ENCODE data around the gene LAT. TPM values are rescaled to one million over a fixed set of nuclear protein-coding genes. Genes with fewer than 3 reads are reported as not detected.

The LAT gene
- total RNA-seq, 2 experiments from 2014 or later, result 193 to 206 TPM

GRCh38 chr16:28985211-28986041, 574 bp downstream of the LAT start:
- ChIA-PET POLR2A (interaction anchor here (1.0 to 12.0 kb wide), 10 partner anchors 11 to 46 kb away, joined by 3 to 97 read pairs (median 6); partner anchors contain the start of genes NFATC2IP and SPNS1), CTCF (interaction anchor here (0.5 to 3.4 kb wide), 6 partner anchors 8 to 493 kb away, joined by 3 to 20 read pairs (median 6); partner anchors contain the start of genes CLN3 and SPNS1)
- H3K27me3 Mint-ChIP-seq, result no peaks in the 10 kb centered on the region
- peak overlapping the region; percentile 94 for H3K4me3 Mint-ChIP-seq
- TF ChIP-seq, protein P1, sequence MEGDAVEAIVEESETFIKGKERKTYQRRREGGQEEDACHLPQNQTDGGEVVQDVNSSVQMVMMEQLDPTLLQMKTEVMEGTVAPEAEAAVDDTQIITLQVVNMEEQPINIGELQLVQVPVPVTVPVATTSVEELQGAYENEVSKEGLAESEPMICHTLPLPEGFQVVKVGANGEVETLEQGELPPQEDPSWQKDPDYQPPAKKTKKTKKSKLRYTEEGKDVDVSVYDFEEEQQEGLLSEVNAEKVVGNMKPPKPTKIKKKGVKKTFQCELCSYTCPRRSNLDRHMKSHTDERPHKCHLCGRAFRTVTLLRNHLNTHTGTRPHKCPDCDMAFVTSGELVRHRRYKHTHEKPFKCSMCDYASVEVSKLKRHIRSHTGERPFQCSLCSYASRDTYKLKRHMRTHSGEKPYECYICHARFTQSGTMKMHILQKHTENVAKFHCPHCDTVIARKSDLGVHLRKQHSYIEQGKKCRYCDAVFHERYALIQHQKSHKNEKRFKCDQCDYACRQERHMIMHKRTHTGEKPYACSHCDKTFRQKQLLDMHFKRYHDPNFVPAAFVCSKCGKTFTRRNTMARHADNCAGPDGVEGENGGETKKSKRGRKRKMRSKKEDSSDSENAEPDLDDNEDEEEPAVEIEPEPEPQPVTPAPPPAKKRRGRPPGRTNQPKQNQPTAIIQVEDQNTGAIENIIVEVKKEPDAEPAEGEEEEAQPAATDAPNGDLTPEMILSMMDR (IDR thresholded peaks at IDR 0.05), result no peak
- peaks cover 13% of the 10 kb centered on the region for H3K9me3 Mint-ChIP-seq
- H3K4me1 Mint-ChIP-seq (ENCODE audit: low read depth), result peaks cover 50% of the 10 kb centered on the region
- DNase-seq (peak; percentile 48), ATAC-seq (peak; percentile 22)
- H3K36me3 Mint-ChIP-seq (ENCODE audit: low read depth), result peaks cover 86% of the 10 kb centered on the region
- H3K27ac Mint-ChIP-seq, result peak overlapping the region; percentile 96
- intact Hi-C loops (cut with micrococcal nuclease), result loop anchor here (5.0 kb wide), 1 partner anchor 42 kb away; no protein-coding TSS in a partner anchor

DNA sequence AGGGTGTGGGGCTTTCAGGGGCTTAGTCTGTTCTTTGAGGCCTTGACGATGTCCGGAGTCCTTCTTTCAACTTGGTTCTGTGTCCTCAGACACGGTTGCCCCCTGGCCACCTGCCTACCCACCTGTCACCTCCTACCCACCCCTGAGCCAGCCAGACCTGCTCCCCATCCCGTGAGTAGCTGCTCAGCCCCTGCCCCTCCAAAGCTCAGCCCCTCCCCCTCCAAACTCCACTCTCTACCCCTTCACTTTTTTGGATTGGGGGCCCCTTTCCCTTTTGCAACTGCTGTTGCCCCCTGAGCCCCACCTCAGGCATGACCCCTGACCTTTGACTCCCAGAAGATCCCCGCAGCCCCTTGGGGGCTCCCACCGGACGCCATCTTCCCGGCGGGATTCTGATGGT, 1.2 kb downstream of the LAT start:
- CTCF ChIA-PET, result interaction anchor here (0.5 to 2.0 kb wide), 4 partner anchors 8 to 494 kb away, joined by 3 to 11 read pairs (median 6); partner anchors contain the start of genes CLN3 and SPNS1
- ATAC-seq, result no peak

GRCh38 chr16:28986492-28986891, 1.6 kb downstream of the LAT start:
- intact Hi-C loops (cut with micrococcal nuclease), result loop anchor here (5.0 kb wide), 1 partner anchor 41 kb away; no protein-coding TSS in a partner anchor
- CTCF ChIA-PET, result interaction anchor here (0.8 to 2.0 kb wide), 5 partner anchors 9 to 38 kb away, joined by 3 to 11 read pairs (median 4); partner anchors contain the start of gene SPNS1

More for the DNA sequence above, 1.2 kb downstream of the LAT start:
- H3K36me3 Mint-ChIP-seq (ENCODE audit: low read depth), result peaks cover 89% of the 10 kb centered on the region
- H3K27ac Mint-ChIP-seq, result peak overlapping the region; percentile 96
- peaks cover 13% of the 10 kb centered on the region for H3K9me3 Mint-ChIP-seq
- H3K27me3 Mint-ChIP-seq, result no peaks in the 10 kb centered on the region
- intact Hi-C loops (cut with micrococcal nuclease), result loop anchor here (5.0 kb wide), 1 partner anchor 41 kb away; no protein-coding TSS in a partner anchor
- no peak for DNase-seq
- TF ChIP-seq, protein P1 (IDR thresholded peaks at IDR 0.05), result no peak
- peaks cover 54% of the 10 kb centered on the region for H3K4me1 Mint-ChIP-seq (ENCODE audit: low read depth)
- H3K4me3 Mint-ChIP-seq, result peak overlapping the region; percentile 94
- POLR2A ChIA-PET, result interaction anchor here (0.8 to 12.0 kb wide), 8 partner anchors 11 to 44 kb away, joined by 3 to 97 read pairs (median 12); partner anchors contain the start of gene SPNS1

DNA sequence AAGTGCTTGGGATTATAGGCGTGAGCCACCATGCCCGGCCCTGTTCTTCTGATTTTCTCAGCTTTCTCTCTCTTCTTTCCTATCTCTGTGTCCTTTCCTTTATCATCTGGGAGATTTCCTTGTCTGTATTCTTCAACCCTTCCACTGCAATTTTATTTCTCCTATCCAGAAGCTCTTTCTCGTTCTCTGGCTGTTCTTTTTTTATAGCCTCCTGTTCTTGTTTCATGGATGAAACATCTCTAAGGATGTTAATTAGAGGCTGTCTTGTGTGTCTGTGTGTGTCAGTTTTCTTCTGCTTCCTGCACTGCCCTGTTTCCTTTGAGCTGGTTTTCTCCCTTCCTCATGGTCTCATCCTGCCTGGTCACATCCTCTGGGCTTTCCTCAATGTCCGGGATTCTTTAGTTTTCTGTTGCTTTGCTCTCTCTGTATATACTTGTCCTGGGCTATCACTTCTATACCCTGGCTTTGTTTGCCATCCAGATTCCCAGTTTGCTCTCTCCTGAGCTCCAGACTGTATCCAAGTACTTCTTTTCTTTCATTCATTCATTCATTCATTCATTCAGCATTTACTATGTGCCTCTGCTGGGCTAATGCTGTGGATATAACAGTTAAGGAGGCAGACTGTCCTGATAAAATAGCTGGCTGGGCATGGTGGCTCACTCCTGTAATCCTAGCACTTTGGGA, 2.5 kb downstream of the LAT start:
- Mint-ChIP-seq H3K4me1 (ENCODE audit: low read depth) (peaks cover 63% of the 10 kb centered on the region), H3K9me3 (peaks cover 8% of the 10 kb centered on the region), H3K27ac (peak overlapping the region; percentile 96), H3K4me3 (peak overlapping the region; percentile 94), H3K27me3 (no peaks in the 10 kb centered on the region), H3K36me3 (ENCODE audit: low read depth) (peaks cover 84% of the 10 kb centered on the region)
- CTCF ChIA-PET, result interaction anchor here (0.8 to 2.0 kb wide), 7 partner anchors 9 to 37 kb away, joined by 3 to 11 read pairs (median 4); partner anchors contain the start of gene SPNS1
- no peak for ATAC-seq
- TF ChIP-seq, protein P1 (IDR thresholded peaks at IDR 0.05), result no peak
- intact Hi-C loops (cut with micrococcal nuclease), result loop anchor here (5.0 kb wide), 1 partner anchor 40 kb away; no protein-coding TSS in a partner anchor
- POLR2A ChIA-PET, result interaction anchor here (1.5 to 12.0 kb wide), 10 partner anchors 12 to 164 kb away, joined by 4 to 97 read pairs (median 10); partner anchors contain the start of genes ATXN2L, NFATC2IP and SPNS1
- DNase-seq, result no peak

More at GRCh38 chr16:28986492-28986891, 1.6 kb downstream of the LAT start:
- ATAC-seq, result no peak
- Mint-ChIP-seq H3K9me3 (peaks cover 13% of the 10 kb centered on the region), H3K4me3 (peak overlapping the region; percentile 94), H3K36me3 (ENCODE audit: low read depth) (peaks cover 87% of the 10 kb centered on the region), H3K27ac (peak overlapping the region; percentile 96), H3K4me1 (ENCODE audit: low read depth) (peaks cover 57% of the 10 kb centered on the region), H3K27me3 (no peaks in the 10 kb centered on the region)
- TF ChIP-seq, protein P1 (IDR thresholded peaks at IDR 0.05), result no peak
- no peak for DNase-seq
- POLR2A ChIA-PET, result interaction anchor here (0.8 to 12.0 kb wide), 10 partner anchors 12 to 164 kb away, joined by 3 to 97 read pairs (median 8); partner anchors contain the start of genes ATXN2L, NFATC2IP and SPNS1
